Lung (tissue), 12 donors: ENCODE data around the gene LAMA1. TPM values are rescaled to one million over a fixed set of nuclear protein-coding genes. Genes with fewer than 3 reads are reported as not detected.

Experiments
- ATAC-seq: fragments of 200-7000 bp; cut with Tn5 transposase; one replicate; pipeline ENCODE4 v1.9.1; 2020; ENCODE audit warnings: moderate number of reproducible peaks; ENCODE audit not compliant: insufficient read depth, low FRiP score
- DNase-seq, 3 donors: peaks; one replicate each; pipeline ENCODE4 v3.0.0-alpha.2; 2013 to 2017
- H3K27ac ChIP-seq, 2 donors: one replicate each; pipeline ENCODE4 v1.5.1; 2013; ENCODE audit warnings: mild to moderate bottlenecking in 2 of 2, moderate library complexity in 2 of 2, control low read depth in 1 of 2, inconsistent platforms in 1 of 2, low read depth in 1 of 2, low read length in 1 of 2
- H3K27me3 ChIP-seq, 3 donors: one replicate each; pipeline ENCODE4 v1.5.1; 2013; ENCODE audit warnings: low read length in 2 of 3; ENCODE audit not compliant: control insufficient read depth in 3 of 3, insufficient read depth in 3 of 3
- H3K36me3 ChIP-seq, 4 donors: one replicate each; pipeline ENCODE4 v1.5.1; 2013; ENCODE audit warnings: low read length in 4 of 4, mild to moderate bottlenecking in 1 of 4, moderate library complexity in 1 of 4; ENCODE audit not compliant: control insufficient read depth in 4 of 4, insufficient read depth in 4 of 4
- H3K4me1 ChIP-seq, 5 donors: one replicate each; pipeline ENCODE4 v1.5.1; 2013; ENCODE audit warnings: low read length in 5 of 5, mild to moderate bottlenecking in 2 of 5, moderate library complexity in 1 of 5; ENCODE audit not compliant: control insufficient read depth in 5 of 5, insufficient read depth in 5 of 5
- H3K4me3 ChIP-seq: one replicate; pipeline ENCODE4 v1.5.1; 2013; ENCODE audit warnings: mild to moderate bottlenecking, control low read depth, moderate library complexity
- H3K9ac ChIP-seq, 2 donors: one replicate each; pipeline ENCODE4 v1.5.1; 2013; ENCODE audit warnings: low read length in 2 of 2, control low read depth in 1 of 2; ENCODE audit not compliant: insufficient read depth in 1 of 2
- H3K9me3 ChIP-seq, 4 donors: one replicate each; pipeline ENCODE4 v1.5.1; 2013; ENCODE audit warnings: low read length in 3 of 4, mild to moderate bottlenecking in 1 of 4, moderate library complexity in 1 of 4; ENCODE audit not compliant: control insufficient read depth in 4 of 4, insufficient read depth in 3 of 4
- WGBS, 2 donors: extraction: QIAGEN DNeasy Blood & Tissue Kit; methylation state at CpG; one replicate each; pipeline ENCODE4 v1.1.7; 2013; 5-methylcytosine and 5-hydroxymethylcytosine counted together
- polyA plus RNA-seq, 2 donors: library from polyadenylated mRNA; stranded (reverse); fragments of 200-250 nt; gene quantifications; one replicate each; pipeline ENCODE4 v1.2.1, GENCODE V29; 2013
- total RNA-seq, 2 donors: library from RNA; depleted of rRNA in 1 of 2; stranded (reverse); fragments of >200 nt in 1 of 2; gene quantifications; one replicate each; pipeline ENCODE4 v1.2.1, GENCODE V29; 2014 to 2021
- TF ChIP-seq, protein P1 (sequence below): IDR thresholded peaks from 2 replicates; pipeline ENCODE4 v1.5.1; 2012; ENCODE audit warnings: mild to moderate bottlenecking; ENCODE audit errors: control extremely low read depth, extremely low read depth
- donor health status: control.
- donor health status: control.
- donor health status: Bipolar disorder and iron deficiency.
- donor health status: healthy.
- donor health status: DM: yes; HTN: yes; CAD: no.

Gene LAMA1
- total and polyA plus RNA-seq, 4 donors: 0.66 to 2.8 (median 1.7) TPM

DNA sequence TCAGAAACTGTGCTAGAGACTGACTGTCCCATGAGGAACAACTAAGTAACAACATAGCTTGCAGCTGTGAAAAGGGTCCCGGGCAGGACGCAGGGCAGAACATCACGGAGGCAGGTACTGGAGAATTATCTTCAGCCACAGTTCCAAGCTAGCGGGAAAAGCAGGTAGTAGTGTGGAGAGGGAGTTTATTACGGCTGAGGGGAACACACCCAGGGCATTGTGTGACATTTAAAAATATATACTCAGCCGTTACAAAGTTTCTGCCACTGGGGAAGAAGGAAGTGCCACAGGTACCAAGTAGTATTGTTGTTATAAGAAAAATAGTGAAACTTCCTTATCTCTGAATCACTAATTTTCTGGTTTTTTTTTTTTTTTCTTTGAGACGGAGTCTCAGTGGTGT is 179.6 kb downstream of the LAMA1 start:
- Histone ChIP-seq H3K36me3 (no peaks in the 10 kb centered on the region), H3K9ac (no peak overlapping the region), H3K9me3 (no peaks in the 10 kb centered on the region), H3K4me3 (no peak overlapping the region), H3K27me3 (no peaks in the 10 kb centered on the region), H3K27ac (no peak overlapping the region), H3K4me1 (no peaks in the 10 kb centered on the region)
- 12 to 34% methylated on average over 7 of the region's 7 CpGs for WGBS, 2 donors
- ATAC-seq: no peak
- DNase-seq: no peak
- TF ChIP-seq, protein P1, sequence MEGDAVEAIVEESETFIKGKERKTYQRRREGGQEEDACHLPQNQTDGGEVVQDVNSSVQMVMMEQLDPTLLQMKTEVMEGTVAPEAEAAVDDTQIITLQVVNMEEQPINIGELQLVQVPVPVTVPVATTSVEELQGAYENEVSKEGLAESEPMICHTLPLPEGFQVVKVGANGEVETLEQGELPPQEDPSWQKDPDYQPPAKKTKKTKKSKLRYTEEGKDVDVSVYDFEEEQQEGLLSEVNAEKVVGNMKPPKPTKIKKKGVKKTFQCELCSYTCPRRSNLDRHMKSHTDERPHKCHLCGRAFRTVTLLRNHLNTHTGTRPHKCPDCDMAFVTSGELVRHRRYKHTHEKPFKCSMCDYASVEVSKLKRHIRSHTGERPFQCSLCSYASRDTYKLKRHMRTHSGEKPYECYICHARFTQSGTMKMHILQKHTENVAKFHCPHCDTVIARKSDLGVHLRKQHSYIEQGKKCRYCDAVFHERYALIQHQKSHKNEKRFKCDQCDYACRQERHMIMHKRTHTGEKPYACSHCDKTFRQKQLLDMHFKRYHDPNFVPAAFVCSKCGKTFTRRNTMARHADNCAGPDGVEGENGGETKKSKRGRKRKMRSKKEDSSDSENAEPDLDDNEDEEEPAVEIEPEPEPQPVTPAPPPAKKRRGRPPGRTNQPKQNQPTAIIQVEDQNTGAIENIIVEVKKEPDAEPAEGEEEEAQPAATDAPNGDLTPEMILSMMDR: no peak

GRCh38 chr18:6934859-6935258 is 182.7 kb downstream of the LAMA1 start:
- no peaks in the 10 kb centered on the region for H3K9me3 ChIP-seq
- H3K27ac ChIP-seq: no peak overlapping the region
- H3K4me3 ChIP-seq: no peak overlapping the region
- H3K9ac ChIP-seq: no peak overlapping the region
- no peak for DNase-seq
- ATAC-seq: no peak
- H3K27me3 ChIP-seq: no peaks in the 10 kb centered on the region
- WGBS, 2 donors: 94 to 100% methylated on average over 1 of the region's 1 CpG
- no peaks in the 10 kb centered on the region for H3K36me3 ChIP-seq
- TF ChIP-seq, protein P1: no peak
- H3K4me1 ChIP-seq: no peaks in the 10 kb centered on the region

DNA sequence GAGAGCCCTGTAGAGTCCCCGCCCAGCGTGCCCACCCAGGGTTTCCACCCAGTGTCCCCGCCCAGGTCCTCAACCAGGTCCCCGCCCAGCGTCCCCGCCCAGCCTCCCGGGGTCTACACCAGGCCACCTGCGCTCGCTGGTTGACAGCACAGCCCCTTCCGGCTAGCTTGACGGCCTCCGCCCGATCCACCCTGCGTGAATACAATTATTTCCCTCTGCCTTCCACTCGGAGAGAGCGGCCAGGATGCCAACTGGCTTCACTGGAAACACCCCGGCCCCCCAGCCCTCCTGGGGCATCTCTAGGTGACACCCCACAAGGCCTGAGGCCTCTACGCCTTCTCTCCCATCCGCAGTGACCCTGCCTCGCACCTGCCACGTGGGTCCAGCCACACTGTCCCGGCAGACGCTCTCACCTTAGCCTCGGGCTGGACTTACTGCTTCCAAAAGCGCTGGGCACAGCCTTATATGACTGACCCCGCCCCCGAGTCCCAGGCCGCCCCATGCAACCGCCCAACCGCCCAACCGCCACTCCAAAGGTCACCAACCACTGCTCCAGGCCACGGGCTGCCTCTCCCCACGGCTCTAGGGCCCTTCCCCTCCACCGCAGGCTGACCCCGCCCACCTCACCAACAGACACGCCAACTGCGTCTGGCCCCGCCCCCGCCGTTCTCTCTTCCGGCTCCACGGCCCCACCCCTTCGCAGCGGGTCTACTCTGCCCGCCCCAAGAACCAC is 188.1 kb downstream of the LAMA1 start:
- Histone ChIP-seq H3K4me3 (no peak overlapping the region), H3K4me1 (peaks cover 0 to 9% (median 0%) of the 10 kb centered on the region in 5 donors), H3K36me3 (no peaks in the 10 kb centered on the region), H3K9ac (no peak overlapping the region), H3K9me3 (no peaks in the 10 kb centered on the region), H3K27me3 (no peaks in the 10 kb centered on the region), H3K27ac (no peak overlapping the region)
- 93 to 95% methylated on average over 45 of the region's 45 CpGs for WGBS, 2 donors
- DNase-seq: no peak
- TF ChIP-seq, protein P1: no peak
- no peak for ATAC-seq

DNA sequence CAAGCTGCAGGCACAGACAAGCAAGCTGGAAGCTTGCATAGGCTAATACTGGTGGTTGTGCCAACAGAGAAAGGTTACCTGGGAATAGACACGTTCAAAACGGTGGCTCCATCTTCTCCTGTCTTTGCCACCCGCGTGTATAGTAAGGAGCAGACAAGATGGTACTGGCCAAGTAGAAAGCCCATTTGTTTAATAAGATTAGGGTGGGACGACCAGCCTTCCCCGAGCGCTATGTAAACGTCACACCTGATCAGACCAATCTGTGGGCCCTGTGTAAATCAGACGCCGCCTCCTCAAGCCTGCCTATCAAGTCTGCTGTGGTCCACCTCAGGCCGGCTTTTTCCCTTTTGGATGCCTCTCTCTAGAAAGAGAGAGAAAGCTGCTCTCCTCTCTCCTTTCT is 189.2 kb downstream of the LAMA1 start:
- WGBS, 2 donors: 86 to 90% methylated on average over 11 of the region's 11 CpGs
- peaks cover 0 to 9% (median 1%) of the 10 kb centered on the region in 5 donors for H3K4me1 ChIP-seq
- H3K9me3 ChIP-seq: no peaks in the 10 kb centered on the region
- no peak overlapping the region for H3K4me3 ChIP-seq
- no peaks in the 10 kb centered on the region for H3K27me3 ChIP-seq
- no peak overlapping the region for H3K9ac ChIP-seq
- H3K27ac ChIP-seq: no peak overlapping the region
- no peaks in the 10 kb centered on the region for H3K36me3 ChIP-seq
- TF ChIP-seq, protein P1: no peak
- DNase-seq (no peak), ATAC-seq (no peak)
